ENCODE results near the gene YJEFN3.

GRCh38 chr19:19535311-19536191 is 6.8 kb downstream of the YJEFN3 start:
- no peak for TF ChIP-seq TAF1 (IDR thresholded peaks at IDR 0.05; ENCODE audit: borderline replicate concordance, low read depth, low read length)
- no peak for TF ChIP-seq CTCF (IDR thresholded peaks at IDR 0.05 in 2 of 3, conservative IDR thresholded peaks at IDR 0.05 in 1 of 3; ENCODE audit: control insufficient read depth in 2 of 3, extremely low read depth in 1 of 3, insufficient read depth in 1 of 3, low read depth in 3 of 3, low read length in 3 of 3)
- no peak for TF ChIP-seq BCLAF1 (IDR thresholded peaks at IDR 0.05)
- TF ChIP-seq MEF2B (IDR thresholded peaks at IDR 0.05; ENCODE audit: partially characterized antibody, poor library complexity, severe bottlenecking): no peak

All from GM12878 (cell line).